Activated T-helper 1 cell treated with Interleukin-2 at 50 U/mL for 16 hours (primary cell): ENCODE measurements around the gene EFNA4.
A peak's percentile ranks its signal among the peaks of the same experiment; 100 is the strongest.

ENCODE experiments used
- DNase-seq: peaks from one replicate; pipeline ENCODE4 v3.0.0-alpha.2; 2020; ENCODE audit warnings: low read depth

The EFNA4 gene

DNA sequence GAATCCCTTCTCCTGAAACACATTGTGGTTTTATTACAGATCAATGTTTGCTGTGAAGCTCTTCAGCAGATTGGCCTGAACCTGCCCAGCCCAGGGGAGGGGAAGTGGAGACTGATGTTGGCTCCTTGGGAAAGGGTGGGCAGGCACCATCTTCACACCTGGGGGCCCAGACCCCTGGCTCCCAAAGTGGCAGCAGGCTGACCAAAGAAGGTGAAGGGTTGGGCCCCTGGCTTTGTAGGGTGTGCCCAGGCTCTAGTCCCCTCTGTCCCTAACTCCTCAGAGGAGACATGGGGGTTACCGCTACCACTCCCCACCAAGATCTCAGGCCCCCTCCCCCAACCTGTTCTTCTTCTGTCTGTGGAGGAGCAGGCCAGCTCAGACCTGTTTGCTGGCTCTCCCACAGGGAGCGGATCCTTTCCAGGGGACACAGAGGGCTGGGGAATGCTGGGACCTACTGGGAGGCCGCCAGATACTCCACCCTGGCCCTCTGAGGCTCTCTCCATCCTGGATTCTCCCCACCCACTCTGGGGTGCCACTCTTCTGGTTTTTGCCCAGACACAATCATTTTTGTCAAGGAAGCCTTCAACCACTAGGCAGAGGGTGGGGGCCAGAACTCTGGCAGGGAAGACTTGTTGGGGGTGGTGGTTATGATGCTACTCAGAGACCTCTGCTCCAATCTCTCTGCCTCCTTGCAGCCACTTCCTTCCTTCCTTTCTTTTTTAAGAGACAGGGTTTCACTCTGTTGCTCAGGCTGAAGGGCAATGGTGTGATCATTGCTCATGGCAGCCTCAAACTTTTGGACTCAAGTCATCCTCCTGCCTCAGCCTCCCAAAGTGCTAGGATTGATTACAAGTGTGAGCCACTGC lies 10.1 kb downstream of the EFNA4 start:
- no peak for DNase-seq

DNA sequence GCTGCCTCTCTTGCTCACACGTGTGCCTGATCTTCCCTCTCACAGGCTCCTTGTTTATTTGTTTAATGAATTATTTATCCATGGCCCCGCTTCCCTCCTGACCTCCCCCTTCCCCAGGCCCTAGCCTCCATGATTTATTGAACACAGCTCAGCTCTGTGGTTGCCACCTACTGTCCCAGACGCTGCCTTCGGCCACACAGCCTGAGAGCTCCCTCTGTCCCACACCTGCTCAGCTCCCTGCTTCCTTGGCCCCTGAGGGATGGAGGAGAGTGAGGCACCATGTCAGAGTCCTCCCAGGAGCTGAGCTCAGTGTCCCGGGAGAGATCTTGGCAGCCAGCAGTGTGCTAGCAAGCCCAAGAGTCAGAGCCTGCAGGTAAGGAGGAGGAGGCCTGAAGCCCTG lies 12.0 kb downstream of the EFNA4 start:
- no peak for DNase-seq

GRCh38 chr1:155076371-155076770 lies 12.8 kb downstream of the EFNA4 start:
- DNase-seq: no peak

GRCh38 chr1:155077346-155077745 lies 13.8 kb downstream of the EFNA4 start:
- DNase-seq: no peak

DNA sequence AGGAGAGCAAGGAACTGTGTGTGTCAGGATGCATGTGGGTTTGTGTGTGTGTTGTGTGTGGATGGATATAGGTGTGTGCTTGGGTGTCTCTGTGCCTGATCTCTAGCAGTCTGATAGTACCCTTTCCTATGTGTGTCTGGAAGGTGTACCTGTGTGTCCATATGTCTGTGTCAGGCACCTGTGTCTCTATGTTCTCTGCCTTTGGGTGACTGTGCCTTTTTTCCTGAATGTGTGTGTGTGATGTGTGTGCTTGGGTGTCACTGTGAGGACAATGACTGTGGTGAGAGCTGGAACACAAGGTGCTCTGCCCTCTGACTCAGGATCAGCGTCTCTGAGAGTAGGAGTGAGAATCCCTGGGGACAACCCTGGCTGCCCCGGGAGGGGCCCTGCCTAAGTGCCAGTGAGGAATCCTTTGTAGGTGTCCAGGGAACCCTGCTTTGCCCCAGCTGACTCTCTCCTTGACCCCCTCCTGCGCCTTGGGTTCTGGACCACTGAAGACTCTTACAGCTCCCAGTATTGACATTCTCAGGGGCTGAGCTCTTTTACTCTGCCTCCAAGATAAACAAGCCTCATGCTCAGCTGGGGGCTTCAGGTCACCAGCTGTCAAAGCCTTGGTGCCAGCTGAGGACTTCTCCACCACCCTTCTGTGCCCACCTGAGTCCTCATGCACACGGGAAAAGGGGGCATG lies 14.4 kb downstream of the EFNA4 start:
- DNase-seq: no peak

DNA sequence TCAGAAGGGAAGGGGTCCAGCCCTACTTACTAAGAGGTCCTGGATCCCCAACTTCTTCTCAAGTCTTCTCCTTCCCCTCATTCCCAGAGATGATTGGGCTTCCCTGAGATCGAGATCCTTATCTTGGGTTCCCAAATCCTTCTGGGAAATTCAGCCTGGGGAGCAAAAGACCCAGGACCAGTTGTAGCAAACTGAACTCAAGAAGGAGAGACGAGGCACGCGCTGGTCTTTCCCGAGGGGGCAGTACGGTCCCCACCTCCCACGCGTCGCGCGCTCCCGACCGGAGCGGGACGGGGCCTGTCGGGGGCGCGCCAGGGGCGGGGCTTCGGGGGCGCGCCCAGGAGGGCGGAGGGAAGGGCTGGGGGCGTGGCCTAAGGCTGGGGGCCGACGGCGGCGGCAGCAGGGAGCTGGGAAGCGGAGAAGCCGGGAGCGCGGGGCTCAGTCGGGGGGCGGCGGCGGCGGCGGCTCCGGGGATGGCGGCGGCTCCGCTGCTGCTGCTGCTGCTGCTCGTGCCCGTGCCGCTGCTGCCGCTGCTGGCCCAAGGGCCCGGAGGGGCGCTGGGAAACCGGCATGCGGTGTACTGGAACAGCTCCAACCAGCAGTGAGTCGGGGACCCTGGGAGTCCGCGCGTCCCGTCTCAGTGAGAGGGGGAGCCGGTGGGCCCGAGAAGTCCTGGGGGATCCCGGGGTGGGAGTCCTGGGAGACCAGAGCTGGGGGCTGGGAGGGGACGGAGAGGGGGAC lies 15.1 kb downstream of the EFNA4 start, which contains the start of gene EFNA3:
Gene EFNA3 (plus strand): TSS at position 369 of the 741 bp plus-strand sequence. CDS start 105 bp downstream, at position 474.
- DNase-seq: peak; percentile 52

GRCh38 chr1:155079210-155079486 lies 15.6 kb downstream of the EFNA4 start:
- DNase-seq: no peak

- DNase-seq: no peak
Observed at GRCh38 chr1:155079487-155080311, 16.2 kb downstream of the EFNA4 start.

DNA sequence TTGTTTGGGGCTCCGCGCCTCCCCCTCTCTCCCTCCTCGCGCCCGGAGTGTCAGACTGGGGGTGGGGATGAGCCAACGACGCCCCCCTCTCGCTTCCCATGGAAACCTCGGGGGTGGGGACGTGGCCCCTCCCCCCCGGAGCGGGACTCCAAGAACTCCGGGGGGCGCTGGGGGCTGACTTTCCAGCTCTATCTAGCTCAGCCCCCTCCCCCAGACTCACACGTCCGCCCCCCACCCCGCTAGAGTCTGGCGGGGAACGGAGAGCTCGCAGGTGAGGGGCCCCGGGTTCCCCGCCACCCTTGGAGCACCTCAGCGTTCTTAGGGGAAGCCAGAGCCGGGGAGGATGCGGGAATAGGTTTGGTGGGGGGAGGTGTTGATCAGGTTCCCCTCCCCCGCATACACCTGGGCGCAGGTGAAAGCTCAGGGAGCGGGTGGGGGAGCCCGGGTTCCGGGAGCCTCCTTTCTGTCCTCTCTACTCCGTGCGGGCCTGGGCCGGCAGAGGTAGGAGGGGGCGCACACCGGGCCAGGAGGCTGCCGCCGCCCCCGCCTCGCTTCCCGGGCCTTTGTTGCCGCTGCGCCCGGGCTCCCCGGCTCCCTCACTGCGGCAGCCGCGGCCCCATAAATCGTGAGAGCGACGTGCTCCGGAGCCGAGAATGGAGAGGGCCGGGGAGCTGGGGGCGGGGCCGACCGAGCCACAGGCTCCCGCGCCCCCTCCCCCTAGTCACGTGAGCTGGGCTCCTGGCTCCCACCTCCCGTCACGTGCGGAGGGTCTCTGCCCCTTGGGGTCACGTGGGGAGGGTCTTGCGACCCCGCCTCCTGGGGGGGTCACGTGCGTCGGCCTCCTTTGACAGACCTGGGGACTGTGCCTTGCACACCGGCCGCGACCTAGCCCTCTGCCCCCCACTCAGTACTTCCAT lies 17.0 kb downstream of the EFNA4 start:
- DNase-seq: no peak

DNA sequence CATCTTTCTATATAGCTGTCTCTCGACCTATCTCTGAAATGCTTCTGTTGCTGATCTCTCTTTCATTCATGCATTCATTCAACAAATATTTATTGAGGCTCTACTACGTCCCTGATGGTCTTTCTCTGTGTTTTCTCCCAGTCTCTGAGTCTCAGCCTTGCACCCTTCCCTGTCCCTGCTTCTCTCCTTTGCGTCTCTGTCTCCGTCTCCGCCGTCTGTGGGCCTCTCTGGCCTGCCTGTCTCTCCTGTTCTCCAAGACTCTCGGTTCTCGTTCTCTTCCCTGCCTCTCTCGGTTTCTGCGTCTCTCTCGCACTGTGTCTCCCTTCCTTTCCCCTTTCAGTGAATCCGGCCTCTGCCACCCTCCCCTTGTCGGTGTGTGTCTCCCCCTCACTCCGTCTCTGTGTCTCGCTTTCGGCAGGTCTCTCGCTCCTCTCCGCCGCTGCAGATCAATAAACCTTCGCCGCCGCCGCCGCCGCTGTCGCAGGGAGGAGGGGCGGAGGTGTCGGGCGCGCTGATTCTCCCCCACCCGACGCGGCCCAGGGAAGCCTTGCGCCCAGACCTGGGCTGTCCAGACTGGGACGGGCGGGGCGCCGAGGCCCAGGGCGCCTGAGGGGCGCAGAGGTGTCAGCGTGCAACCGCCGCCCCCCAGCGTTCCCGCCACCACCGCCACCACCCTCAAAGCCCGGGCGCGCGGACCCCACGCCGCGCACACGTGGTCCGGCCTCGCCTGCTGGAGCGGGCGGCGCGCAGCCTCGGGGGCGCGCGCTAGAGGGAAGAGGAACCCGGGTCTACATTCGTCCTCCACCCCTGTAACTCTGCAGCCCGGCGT lies 18.1 kb downstream of the EFNA4 start:
- DNase-seq: no peak

DNA sequence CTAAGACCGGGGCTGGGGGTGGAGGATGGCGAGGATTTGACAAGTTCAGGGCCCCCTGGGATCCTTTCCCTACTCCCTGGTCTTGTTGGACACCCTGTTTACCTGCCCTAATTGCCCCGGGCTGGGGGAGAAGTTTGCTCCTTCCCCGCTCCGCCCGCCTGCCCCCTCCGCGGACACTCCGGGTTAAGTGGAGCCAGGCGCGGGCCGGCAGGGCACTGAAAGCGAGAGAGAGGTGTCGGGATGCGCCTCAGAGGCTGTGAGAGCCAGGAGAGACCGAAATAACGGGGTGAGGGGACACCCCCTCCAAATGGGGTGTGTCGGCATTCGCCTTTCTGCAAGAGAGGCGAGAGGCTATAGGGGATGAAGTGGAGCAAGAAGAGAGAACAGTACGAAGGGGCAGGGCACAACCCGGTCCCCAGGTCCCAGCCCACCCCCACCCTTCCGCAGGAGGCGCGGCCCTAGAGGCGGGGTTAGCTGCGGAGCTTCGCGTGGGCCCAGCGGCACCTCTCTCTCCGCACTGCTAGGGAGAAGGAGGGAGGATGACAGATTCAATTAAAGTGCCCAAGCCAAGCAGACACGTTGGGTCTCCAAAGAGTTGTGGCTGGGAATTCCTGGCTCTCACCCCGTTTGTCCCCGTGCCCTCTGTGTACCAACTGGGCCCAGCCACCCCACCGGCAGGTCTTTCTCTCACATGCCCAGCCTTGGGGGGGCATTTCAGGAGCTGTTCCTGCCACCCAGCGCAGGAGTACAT lies 18.9 kb downstream of the EFNA4 start:
- no peak for DNase-seq

DNA sequence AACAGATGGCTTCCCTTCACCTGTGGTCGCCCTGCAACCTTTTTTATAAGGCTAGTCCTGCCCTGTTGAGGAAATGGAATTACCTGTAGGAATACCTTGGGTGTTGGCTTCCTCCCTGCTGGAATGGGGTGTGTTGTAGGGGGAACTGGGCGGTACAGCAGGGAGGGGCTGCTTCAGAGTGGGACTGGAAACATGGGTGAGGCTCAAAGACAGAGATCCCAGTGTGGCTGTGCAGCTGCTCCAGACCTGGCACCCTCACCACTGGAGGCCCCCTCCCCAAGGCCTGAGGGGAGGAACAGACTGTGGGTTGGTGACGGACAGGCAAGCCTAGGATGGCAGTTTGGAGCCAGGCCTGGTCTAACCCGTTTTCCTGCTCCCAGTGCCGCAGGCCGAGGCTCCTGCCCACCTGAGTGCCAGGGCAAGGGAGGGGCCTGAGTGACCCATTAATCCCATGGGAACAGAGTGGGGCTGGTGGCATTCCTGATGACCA lies 19.6 kb downstream of the EFNA4 start:
- no peak for DNase-seq

DNA sequence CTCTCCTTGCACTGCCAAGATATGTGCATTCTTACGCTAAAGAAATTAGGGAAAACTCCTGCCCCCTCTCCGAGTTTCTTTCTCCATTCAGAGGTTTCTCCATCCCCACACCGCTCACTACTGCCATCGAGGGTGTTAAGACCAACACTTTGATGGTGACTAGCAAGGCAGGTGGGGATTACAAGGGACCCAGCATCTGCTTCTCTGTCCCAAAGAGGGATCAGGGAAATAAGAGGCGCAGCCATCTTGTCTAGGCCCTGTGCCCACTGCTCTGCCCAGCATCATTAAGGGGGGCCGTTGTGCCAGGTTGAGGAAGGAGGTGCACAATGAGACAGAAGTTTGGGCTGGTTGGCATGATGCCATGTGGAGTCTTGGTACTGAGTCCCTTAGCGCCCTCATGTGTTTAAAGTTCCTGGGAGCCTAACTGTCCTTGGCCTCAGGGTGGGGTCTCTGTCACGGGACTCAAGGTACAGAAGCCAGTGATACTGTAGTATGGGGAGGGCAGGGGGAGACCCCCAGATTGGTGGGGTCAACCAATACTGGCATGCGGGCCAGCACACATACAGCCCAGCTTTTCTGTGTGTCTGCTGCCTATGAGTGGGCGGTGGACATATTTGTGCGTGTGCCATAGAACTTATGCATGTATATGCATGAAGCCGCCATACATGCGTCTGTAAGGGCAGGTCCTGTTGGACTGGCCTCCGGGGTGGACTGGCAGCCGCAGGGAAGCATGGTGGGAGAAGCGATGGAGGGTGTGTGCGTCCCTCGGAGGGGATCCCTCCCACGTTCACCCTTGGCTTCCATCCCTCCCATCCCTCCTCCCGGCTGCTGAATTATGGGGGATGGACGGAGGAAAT lies 20.6 kb downstream of the EFNA4 start:
- DNase-seq: no peak

- DNase-seq: peak; percentile 81
Observed at GRCh38 chr1:155084722-155085503, 21.4 kb downstream of the EFNA4 start.

DNA sequence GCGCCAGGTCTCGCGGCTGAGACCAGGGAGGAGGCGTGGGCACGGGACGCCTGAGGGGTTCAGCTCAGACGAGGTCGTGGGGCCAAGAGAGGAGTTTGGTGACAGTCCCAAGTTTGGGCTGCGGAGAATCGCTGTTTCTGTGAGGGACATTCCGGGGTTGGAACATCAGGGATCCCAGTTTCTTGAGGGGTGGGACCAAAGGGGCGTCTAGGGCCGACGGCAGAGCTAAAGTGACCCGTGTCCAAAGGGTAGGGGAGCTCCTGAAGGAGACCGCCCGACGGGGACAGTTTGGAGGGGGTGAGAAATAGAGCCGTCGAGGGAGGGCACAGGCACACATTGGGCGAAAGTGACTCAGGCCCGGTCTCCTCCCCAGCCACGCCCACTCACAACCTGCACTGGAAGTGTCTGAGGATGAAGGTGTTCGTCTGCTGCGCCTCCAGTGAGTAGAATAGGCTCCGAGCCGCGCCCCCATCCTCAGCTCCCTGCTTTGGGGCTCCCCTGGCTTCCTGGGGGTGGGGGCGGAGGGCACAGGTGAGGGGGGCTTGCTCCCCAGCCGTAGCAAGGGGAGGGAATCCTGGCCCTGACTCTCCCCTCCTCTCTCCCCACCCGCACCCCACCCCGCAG lies 22.1 kb downstream of the EFNA4 start:
- peak; percentile 57 for DNase-seq

GRCh38 chr1:155086128-155086741 lies 22.7 kb downstream of the EFNA4 start:
- DNase-seq: peak; percentile 68
